ENCODE data around the gene VTA1. TPM values are rescaled to one million over a fixed set of nuclear protein-coding genes. Genes with fewer than 3 reads are reported as not detected.

VTA1 gene
- total and polyA plus RNA-seq, 2 of the 13 experiments (the other 11 are each of a cell fraction or from before 2014, with no cell fraction given), result 70.7 to 89.1 TPM

DNA sequence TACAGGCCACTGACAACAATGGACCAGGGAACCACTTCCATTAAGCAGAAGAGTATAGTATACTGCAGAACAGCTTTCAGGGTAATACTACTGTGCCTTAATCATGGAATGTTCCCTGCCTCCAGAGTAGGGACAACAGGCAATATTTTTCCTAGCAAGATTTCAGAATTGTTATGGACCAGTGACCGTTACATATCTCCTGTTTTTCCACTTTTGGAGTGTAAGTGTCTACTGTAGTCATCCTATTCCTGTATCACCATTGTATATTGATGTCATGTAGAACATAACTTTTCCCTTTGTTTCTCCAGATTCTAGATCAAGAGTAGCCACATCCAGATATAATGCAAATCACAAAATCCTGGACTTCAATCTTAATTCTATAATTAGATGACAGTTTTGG, 16.2 kb upstream of the VTA1 start:
- H3K4me1 ChIP-seq (ENCODE audit: insufficient read depth, low read length), result 0 out of 2 replicates have a peak, but pooled peaks cover 6% of the 10 kb centered on the region
- intact Hi-C loops (cut with micrococcal nuclease; ENCODE audit: unreplicated experiment), result no loop called here
- no peaks in the 10 kb centered on the region for H3K9me3 ChIP-seq (ENCODE audit: low read length)
- FAIRE-seq, result no peak
- ChIA-PET CTCF (ENCODE audit: low intra/inter-chr PET ratio, low total read pairs) (no interaction called here), POLR2A (no interaction called here)
- no peak overlapping the region for H2AFZ ChIP-seq (ENCODE audit: low read length)
- TF ChIP-seq HNRNPH1 (optimal IDR thresholded peaks at IDR 0.05; ENCODE audit: low read depth, low read length), result no peak
- TF ChIP-seq, protein P1, sequence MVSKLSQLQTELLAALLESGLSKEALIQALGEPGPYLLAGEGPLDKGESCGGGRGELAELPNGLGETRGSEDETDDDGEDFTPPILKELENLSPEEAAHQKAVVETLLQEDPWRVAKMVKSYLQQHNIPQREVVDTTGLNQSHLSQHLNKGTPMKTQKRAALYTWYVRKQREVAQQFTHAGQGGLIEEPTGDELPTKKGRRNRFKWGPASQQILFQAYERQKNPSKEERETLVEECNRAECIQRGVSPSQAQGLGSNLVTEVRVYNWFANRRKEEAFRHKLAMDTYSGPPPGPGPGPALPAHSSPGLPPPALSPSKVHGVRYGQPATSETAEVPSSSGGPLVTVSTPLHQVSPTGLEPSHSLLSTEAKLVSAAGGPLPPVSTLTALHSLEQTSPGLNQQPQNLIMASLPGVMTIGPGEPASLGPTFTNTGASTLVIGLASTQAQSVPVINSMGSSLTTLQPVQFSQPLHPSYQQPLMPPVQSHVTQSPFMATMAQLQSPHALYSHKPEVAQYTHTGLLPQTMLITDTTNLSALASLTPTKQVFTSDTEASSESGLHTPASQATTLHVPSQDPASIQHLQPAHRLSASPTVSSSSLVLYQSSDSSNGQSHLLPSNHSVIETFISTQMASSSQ (IDR thresholded peaks at IDR 0.05; ENCODE audit: low read depth), result no peak
- TF ChIP-seq, protein P1 (CRISPR knock-in tag; IDR thresholded peaks at IDR 0.05; ENCODE audit: borderline replicate concordance), result no peak
- TF ChIP-seq MIER2 (CRISPR knock-in tag; IDR thresholded peaks at IDR 0.05), result no peak
- TF ChIP-seq THAP11 (CRISPR knock-in tag; IDR thresholded peaks at IDR 0.05), result no peak
- no peak for TF ChIP-seq SMYD3 (CRISPR knock-in tag; IDR thresholded peaks at IDR 0.05)
- no TSS peak for BruUV-seq (replicated peaks)
- H3K9ac ChIP-seq (ENCODE audit: insufficient read depth, low read depth, low read length), result no peak overlapping the region
- no peaks in the 10 kb centered on the region for H3K79me2 ChIP-seq (ENCODE audit: insufficient read depth, low read length)
- 3% methylated on average over 1 of the region's 1 CpG for WGBS (ENCODE audit: low lambda C conversion rate)
- DNase-seq (ENCODE audit: low spot score), result no peak
- no peaks in the 10 kb centered on the region for H4K20me1 ChIP-seq (ENCODE audit: insufficient read depth, low read length)
- H3K27ac ChIP-seq (ENCODE audit: extremely low read length, insufficient read depth, low read length), result no peak overlapping the region
- no peak for ATAC-seq
- no peak overlapping the region for H3K4me2 ChIP-seq (ENCODE audit: low read depth, low read length)
- H3K36me3 ChIP-seq (replicated peaks in 1 of 2; ENCODE audit: control insufficient read depth in 1 of 2, insufficient read depth in 2 of 2, low read length in 2 of 2), result no peaks in the 10 kb centered on the region
- no peak overlapping the region for H3K4me3 ChIP-seq (replicated peaks in 1 of 3; ENCODE audit: insufficient read depth in 1 of 3, low read depth in 2 of 3, low read length in 3 of 3)
- in situ Hi-C loops (cut with HindIII; ENCODE audit: extremely low pct_ligation_motif_present, low pct_unique_long_range_greater_than_20kb), result no loop called here
- no peaks in the 10 kb centered on the region for H3K27me3 ChIP-seq (ENCODE audit: control insufficient read depth in 1 of 2, insufficient read depth in 2 of 2, low read length in 2 of 2)

All from HepG2 (cell line).